GM12865 (cell line): ENCODE results near the gene ASB11.
"Not testable (repeated sequence)": the region's sequence is repeated elsewhere in the genome, so short reads cannot be mapped to it uniquely, and the experiment has no call there.

Experiments
- DNase-seq: peaks from one replicate; pipeline ENCODE4 v3.0.0; 2010; ENCODE audit warnings: low read depth
- H3K4me3 ChIP-seq: 2 replicates; pipeline ENCODE4 v1.5.1; 2011; ENCODE audit warnings: mild to moderate bottlenecking, low read depth, low read length, control low read depth
- CTCF ChIP-seq: IDR thresholded peaks from 2 replicates; pipeline ENCODE4 v1.5.1; 2011; ENCODE audit warnings: low read length, control low read depth, low read depth, inconsistent platforms; ENCODE audit not compliant: insufficient read depth; ENCODE audit errors: missing control alignments

The ASB11 gene

GRCh38 chrX:15298780-15299179, 16.7 kb downstream of the ASB11 start:
- no peak for TF ChIP-seq CTCF
- no peak overlapping the region for H3K4me3 ChIP-seq
- no peak for DNase-seq

GRCh38 chrX:15298201-15298600, 17.2 kb downstream of the ASB11 start:
- H3K4me3 ChIP-seq: no peak overlapping the region
- no peak for TF ChIP-seq CTCF
- DNase-seq: no peak

DNA sequence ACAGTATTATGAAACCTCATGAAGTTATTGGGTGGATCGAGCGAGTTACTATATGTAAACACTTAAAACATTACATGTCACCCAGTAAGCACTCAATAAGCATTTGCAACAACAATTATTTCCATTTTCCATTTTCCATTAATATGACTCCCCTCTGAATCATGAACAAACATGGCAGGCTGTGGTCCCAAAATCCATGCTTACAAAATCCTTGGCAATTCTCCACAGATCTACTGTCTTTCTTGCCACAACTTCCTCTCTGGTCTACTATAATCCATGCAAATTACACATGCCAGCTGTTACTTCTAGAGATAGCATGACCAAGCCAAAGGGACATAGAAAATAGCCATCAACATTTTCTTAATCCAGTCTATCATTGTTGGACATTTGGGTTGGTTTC, 22.0 kb downstream of the ASB11 start:
- no peak overlapping the region for H3K4me3 ChIP-seq
- TF ChIP-seq CTCF: no peak
- DNase-seq: no peak

- TF ChIP-seq CTCF: no peak
- DNase-seq: no peak
- no peak overlapping the region for H3K4me3 ChIP-seq
These were observed 22.6 kb downstream of the ASB11 start for GRCh38 chrX:15292861-15293260.

DNA sequence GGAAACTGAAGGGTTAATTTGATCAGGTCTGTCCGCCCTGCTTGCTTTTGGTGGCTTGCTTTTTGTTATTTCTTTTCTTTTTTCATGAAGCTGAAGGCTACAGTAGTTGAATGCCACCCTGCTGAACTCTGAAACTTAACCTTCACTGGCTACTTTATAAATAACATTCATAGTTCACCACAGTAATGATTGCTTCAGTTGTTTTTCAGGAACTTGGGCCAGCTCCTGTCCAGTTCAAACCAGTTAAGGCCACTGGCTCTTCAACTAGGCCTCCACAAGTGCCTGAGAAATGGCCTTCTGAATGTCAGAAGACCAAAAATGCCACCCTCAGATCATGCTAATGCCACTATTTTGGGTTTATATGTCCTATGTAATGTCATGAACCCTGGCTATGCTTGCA, 37.8 kb downstream of the ASB11 start:
- no peak for DNase-seq
- TF ChIP-seq CTCF: no peak
- H3K4me3 ChIP-seq: no peak overlapping the region

DNA sequence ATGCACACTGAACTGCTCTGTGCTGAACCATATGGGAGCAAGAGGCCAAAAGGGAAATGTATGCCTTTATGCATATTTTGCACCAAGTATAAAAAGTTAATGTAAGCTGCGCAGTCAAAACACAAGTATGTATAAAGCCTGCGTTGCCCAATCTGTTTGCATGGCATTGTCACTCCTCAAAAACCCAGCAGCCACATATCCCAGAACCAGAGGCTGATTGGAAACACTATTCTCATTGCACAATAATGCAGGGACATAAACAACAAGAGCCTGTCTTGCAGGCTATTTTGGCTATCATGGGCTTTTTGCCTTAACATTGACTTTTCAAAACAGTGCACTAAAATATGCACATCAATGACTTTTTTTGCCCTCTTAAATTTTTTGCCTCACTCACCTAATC, 40.5 kb downstream of the ASB11 start:
- no peak overlapping the region for H3K4me3 ChIP-seq
- TF ChIP-seq CTCF: no peak
- no peak for DNase-seq

GRCh38 chrX:15273275-15273674, 42.2 kb downstream of the ASB11 start:
- DNase-seq, H3K4me3 ChIP-seq: not testable (repeated sequence)

- no peak overlapping the region for H3K4me3 ChIP-seq
- DNase-seq: no peak
- no peak for TF ChIP-seq CTCF
These were observed 43.7 kb downstream of the ASB11 start for GRCh38 chrX:15271757-15272156.
